ENCODE data around the gene MYOM3.

The MYOM3 gene

DNA sequence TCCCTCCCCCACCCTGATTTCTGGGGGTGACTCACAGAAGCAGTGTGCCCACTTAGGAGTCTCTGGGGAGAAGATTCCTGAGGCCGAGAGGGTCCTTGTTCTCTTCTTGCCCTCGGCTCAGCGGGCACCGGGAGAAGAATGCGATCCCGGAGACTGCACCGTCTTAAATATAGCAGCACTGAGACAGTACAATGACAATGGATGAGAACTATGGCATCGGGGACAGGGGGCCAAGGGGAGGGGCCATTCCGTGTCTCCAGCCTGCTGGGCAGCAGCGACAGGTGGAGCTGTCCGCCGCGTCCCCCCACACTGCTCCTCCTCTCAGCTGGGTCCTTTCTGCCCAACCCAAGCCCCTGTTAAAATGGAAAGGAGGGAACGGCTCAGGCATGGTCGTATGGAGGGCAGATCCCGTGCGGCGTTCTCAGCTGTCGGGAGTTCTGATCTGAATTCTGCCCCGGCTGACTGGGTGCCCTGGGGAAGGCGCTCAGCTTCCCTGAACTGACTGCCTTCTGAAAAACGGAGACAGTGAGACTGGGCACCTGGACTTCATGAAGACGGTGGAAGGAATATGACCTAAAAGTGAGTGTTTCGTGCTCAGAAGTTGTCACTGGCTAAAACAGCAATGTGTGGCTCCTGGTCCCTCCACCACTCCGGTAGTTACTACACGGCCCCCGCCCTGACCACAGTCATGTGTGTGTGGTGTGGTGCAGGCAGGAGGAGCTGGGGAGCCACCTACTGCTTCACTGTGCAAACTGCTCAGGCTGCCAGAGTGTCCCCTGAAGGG, at the start of gene MYOM3:
TSS of gene MYOM3 (minus strand) at position 140 of the 784 bp plus-strand sequence. CDS start 3,499 bp downstream, outside the sequence.
- DNase-seq (ENCODE audit: low read depth in 1 of 2, low spot score in 1 of 2), result peak; percentile 7 to 26

GRCh38 chr1:24161270-24161669, 49.3 kb upstream of the MYOM3 start:
- DNase-seq (ENCODE audit: low read depth in 1 of 2, low spot score in 1 of 2), result no peak

- DNase-seq (ENCODE audit: low read depth in 1 of 2, low spot score in 1 of 2), result no peak
Measured at GRCh38 chr1:24159366-24159765, 47.4 kb upstream of the MYOM3 start.

DNA sequence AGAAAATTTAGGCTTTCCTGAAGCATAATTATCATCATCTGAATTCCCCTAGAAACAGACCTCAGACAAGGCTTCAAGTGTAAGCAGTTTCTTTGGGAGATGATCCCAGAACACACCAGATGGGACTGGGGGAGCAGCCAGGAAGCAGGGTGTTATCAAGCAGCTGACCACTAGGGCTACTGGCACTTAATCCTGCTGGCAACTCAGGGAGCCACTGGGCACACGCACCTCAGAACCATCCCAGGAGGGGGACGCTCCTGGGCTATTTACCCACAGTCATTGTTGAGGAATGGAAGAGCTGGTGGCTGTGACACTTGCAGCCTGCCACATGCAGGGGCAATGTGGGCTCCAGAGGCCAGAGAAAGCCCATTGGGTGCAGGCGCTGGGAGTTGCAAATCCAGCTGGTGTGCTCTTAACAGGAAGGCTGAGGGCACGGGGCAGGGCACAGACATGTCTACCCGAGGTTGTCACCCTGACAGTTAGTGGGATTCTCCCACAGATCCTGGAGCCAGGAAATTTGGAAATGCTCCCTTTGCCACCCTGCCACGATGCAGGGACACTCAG, 46.1 kb upstream of the MYOM3 start:
- DNase-seq (ENCODE audit: low read depth in 1 of 2, low spot score in 1 of 2), result no peak

DNA sequence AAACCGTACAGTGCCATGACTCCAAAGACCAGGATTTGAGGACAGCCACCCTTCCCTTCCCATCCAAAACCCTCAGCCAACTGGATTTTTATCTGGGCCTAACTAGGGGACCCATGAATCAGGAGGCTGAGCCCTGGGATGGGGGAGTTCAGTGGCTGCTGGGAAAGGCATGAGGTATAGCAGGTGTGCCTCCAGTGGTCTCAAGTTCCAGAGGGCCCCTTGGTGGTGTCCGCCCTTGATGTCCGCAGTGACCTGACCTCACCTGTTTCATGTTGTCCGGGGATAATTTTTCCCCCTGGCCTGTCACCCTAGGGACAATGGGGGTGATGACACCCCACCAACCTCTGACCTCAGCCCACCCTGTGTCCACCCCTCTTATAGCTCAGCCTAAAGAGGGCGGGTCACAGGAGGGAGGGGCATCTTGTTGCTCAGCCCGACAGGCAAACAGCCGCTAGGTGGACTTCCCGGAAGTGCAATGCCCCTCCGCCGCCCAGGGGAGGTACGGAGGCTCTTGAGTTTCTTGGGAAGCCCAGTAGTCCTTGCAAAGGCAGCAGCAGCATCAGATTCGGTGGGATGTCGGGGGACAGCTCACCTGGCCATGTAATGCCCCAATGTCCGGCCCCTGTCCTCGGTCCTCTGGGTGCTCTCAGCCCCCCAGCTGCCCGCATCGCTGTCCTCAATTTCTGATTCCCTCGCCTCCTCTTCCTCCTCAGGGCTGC, 44.8 kb upstream of the MYOM3 start:
- no peak for DNase-seq (ENCODE audit: low read depth in 1 of 2, low spot score in 1 of 2)

- no peak for DNase-seq (ENCODE audit: low read depth in 1 of 2, low spot score in 1 of 2)
Measured at GRCh38 chr1:24155011-24155782, 43.3 kb upstream of the MYOM3 start.

- no peak for DNase-seq (ENCODE audit: low read depth in 1 of 2, low spot score in 1 of 2)
Measured at GRCh38 chr1:24154215-24154614, 42.3 kb upstream of the MYOM3 start.

- DNase-seq (ENCODE audit: low read depth in 1 of 2, low spot score in 1 of 2), result no peak
Measured at GRCh38 chr1:24152631-24153494, 40.9 kb upstream of the MYOM3 start.

DNA sequence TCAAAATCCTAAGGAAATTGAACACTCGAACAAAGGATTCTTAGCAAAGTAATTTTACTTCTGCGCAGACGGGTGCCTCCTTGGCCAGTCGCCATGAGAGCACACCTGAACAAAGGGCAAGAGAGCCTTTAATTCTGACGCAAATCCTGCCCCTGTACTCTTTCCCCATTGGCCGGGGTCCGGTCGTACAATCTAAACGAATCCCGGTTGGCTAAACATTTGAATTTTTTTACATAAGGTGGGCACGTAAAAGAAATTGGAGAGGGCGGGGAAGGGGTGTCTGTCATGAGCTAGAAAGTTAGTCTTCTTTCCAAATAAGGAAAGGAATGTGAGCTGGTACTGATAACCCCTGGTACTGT, 39.2 kb upstream of the MYOM3 start:
- DNase-seq (ENCODE audit: low read depth in 1 of 2, low spot score in 1 of 2), result no peak

GRCh38 chr1:24150234-24151174, 38.6 kb upstream of the MYOM3 start:
- DNase-seq (ENCODE audit: low read depth in 1 of 2, low spot score in 1 of 2), result peak; percentile 82 to 85

GRCh38 chr1:24149866-24150233, 37.9 kb upstream of the MYOM3 start:
- peak; percentile 13 to 51 for DNase-seq (ENCODE audit: low read depth in 1 of 2, low spot score in 1 of 2)

GRCh38 chr1:24147816-24148215, 35.9 kb upstream of the MYOM3 start:
- no peak for DNase-seq (ENCODE audit: low read depth in 1 of 2, low spot score in 1 of 2)

GRCh38 chr1:24147194-24147593, 35.3 kb upstream of the MYOM3 start:
- no peak for DNase-seq (ENCODE audit: low read depth in 1 of 2, low spot score in 1 of 2)

DNA sequence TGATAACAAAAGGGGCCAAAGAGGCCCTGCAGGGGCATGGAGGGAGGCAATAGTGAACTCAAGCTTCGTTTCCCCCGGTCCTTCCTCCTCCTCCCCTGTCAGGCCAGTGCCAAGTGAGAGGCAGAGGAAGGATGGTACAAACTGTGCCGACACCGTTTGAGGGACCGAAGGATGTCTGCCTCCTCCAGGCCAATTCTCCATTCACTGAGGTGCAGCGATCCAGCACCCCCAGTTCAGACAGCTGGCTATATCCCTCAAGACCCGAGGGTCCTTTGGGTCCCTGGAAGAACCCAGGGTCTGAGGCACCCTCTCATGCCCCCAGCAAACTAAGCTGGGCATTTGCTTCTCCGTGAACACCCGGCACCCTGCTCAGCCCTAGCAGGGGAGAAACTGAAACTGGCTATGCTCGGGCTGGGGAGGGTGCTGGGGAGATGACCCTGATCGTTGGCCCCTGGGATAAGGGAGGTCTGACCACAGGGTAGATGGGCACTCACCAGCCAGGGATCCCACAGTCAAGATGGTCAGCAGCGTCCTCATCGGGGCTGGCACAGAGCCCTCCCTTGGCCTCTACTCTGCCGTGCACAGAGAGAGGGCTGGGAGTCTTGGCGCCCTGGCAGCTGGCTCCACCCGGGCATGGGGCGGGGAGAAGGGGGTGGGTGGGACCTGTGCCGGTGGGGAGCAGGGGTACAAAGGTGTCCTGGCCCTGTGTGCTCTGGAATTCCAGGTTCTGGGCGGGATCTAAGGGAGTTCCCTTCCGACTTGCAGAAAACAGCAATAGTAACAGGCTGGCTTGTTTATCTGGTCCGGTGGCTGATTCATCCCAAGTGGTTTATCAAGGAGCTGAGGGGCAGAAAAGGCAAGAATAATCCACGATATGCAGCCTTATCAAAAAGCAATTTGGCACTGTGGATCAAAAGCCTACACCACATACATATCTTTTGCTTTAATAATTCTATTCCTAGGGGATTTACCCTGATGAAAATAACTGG, 30.9 kb upstream of the MYOM3 start, which contains the start of gene IL22RA1:
TSS of gene IL22RA1 (minus strand) at position 595 of the 989 bp plus-strand sequence. CDS start at position 537, 58 bp downstream.
- DNase-seq (ENCODE audit: low read depth in 1 of 2, low spot score in 1 of 2), result no peak

DNA sequence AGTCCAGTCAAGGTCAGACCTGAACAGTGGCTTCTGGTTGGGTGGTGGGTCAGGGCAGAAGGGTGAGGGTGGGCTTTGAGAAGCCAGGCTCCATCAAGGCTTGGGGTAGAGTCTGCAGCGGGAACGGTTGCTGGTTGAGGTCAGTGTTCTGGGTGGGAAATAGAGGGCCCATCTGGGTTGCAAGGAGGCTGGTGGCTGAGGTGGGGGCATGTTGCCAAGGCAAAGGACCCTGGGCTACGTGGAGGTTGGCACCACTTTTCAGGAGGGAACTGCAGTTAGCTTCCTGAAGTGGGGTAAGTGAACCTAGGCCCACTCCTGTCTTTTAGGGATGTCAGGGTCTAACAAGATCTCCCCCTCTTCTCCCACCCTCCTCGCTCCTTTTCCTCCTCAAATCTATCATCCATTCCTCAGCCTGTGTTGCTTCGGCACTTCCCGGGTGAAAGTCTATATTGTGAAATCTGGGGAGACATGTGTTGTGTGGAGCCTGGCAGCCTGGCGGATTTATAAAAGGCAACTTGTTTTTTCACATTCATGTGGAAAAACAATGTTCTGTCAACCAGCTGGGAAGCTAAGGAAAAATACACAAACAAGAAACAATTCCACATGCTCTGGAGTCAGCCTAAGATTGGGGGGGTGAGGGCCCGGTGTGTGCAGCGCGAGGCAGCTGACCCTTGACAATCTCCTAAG, 29.5 kb upstream of the MYOM3 start:
- DNase-seq (ENCODE audit: low read depth in 1 of 2, low spot score in 1 of 2), result no peak

DNA sequence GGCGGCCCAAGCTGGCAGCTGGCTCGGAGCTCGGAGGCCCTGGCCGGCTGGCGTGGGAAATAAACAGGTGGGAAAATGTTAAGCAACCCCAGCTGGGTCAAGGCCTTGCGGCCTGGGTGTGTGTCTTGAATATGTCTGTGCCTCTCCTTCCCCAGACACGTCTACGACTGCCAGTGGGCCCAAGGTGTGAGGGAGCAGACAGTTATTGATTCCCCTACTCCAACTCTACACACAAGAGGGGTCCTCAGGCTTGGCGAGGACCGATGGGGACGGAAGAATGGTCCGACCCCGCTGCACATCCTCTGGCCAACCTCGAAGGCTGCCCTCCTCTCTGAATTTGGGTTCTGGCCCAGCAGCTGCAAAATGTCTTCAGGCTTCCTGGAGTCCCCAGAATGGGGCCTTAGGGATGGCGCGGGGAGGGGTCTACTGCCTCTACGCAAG, 28.8 kb upstream of the MYOM3 start:
- DNase-seq (ENCODE audit: low read depth in 1 of 2, low spot score in 1 of 2), result no peak

DNA sequence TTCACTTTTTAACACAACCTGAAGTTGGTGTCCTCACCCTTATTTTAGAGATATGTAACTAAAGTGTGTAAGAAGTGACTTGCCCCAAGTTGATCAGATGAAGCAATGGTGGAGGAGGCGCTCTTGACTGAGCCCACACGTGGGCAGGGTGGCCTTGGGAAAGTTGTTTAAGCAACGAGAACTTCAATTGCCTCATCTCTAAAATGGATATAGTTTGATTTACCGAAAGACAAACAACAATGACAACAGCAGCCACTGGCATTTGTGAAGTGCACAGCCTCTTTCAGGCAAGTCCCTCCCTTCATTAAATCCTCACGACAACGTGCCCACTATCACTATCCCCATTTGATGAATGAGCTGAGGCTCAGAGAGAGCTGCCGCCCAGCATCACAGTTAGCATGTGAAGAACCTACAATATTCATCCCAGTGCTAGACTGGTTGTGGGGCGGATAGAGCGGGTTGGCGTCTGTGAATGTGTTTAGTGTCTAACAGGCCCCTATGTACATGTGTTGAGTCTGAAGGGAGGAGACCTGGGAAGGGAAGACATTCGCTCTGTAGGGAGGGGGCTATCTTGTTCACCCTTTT, 28.0 kb upstream of the MYOM3 start:
- DNase-seq (ENCODE audit: low read depth in 1 of 2, low spot score in 1 of 2), result no peak
